DMS153 treated with DMSO at 0.1 percent for 48 hours (cell line): ENCODE results near the gene DLGAP1.

Experiments used
- DNase-seq: peaks from one replicate; lab custom pipeline; 2025; ENCODE audit not compliant: unreplicated experiment; lab: John Stamatoyannopoulos, UW

The DLGAP1 gene

DNA sequence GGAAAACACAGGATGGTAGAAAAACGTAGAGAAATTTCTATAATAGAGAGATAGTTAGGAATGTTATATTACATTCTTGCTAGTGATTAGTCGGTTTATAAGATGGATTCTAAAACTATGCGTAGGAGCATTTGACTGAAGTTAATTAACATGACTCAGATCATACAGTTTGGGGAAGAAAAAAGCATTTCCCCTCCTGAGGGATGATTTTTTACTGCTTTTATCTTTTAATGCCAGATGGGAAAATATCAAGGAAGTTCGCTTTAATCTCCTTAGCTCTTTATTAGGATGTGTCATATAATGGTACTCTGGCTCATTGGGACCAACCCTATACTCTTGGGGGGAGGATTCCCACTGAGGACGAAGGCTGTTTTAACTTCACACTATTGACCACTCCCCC, 503.1 kb downstream of the DLGAP1 start:
- DNase-seq: no peak

GRCh38 chr18:3950668-3951404, 504.3 kb downstream of the DLGAP1 start:
- no peak for DNase-seq

- no peak for DNase-seq
Measured at GRCh38 chr18:3948958-3949357, 506.1 kb downstream of the DLGAP1 start.

DNA sequence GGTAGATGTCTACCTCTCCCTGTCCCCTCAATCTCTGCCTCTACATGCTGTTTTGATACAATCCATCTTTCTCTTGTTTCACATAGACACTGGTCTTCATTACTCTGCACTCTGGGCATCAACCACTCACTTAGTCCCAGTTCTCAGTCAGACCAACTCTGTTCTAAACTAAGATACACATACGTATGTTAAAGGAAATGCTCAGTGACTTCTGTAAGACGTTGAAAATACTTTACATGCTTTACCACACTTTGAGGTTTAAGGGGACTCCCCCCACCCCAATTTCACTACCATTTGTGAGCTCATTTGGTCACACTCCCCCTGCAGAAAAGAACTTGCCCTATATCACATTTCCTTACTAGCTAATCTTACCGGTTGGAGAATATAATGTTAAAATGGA, 507.7 kb downstream of the DLGAP1 start:
- no peak for DNase-seq

DNA sequence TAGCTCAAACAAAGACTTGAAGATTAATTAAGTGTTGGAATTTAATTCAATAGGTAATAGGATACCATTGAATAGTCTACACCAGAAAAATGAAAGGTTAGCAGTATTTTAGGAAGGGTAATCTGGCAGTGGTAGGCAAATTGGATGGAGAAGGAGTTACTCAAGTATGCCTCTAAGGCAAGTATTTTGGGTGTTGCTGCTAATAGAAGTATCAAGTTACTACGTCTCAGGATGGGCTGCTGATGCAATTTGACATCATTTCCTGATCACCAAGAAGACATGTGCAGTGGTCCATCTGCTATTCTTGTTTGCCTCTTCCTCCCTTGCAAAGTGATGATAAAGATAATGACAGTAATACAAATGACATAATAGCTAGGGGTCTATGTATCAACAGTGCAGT, 519.8 kb downstream of the DLGAP1 start:
- no peak for DNase-seq

- DNase-seq: no peak
Measured at GRCh38 chr18:3932276-3932675, 522.8 kb downstream of the DLGAP1 start.

GRCh38 chr18:3931542-3932112, 523.5 kb downstream of the DLGAP1 start:
- no peak for DNase-seq

- DNase-seq: no peak
Measured at GRCh38 chr18:3931013-3931315, 524.1 kb downstream of the DLGAP1 start.

DNA sequence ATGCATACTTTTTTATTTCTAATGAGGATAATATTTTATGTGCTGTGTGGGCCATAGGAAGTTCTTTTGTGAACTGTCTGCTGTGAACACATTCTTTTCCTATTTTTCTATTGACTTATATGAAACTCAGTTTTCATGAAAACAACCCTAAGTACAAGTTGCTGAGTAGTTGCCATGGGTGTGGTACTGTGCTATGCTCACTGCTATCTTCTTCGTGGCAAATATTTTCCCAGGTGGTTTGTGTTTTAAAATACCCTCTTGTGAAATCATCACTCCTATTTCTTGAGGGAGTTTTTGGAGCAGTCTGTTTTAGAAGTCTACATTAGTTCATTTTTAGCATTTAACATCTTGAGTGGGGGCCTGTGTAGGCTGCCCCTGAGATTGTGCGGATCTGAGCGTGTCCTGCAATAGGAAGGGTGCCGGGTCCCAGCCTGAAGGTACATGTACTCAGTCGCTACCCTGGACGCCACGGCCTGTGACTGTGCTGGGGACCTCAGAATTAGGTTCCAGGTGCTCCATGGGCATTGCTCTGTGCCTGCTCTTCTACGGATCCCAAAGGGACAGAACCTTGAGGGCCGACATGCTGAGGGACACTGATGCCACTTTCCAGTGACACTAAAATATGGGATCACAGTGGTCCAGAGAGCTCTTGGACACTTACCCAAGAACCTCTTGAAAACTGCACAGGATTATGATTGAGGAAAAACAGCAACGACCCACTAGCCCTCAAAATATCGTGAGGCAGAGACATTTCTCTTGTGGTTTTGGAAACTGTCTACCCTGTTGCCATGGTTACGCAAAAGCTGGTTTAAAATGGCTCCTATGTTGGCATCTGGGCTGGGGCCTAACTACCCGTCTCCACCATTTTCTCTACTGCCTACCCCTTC, 524.7 kb downstream of the DLGAP1 start:
- no peak for DNase-seq

- no peak for DNase-seq
Measured at GRCh38 chr18:3924455-3924854, 530.7 kb downstream of the DLGAP1 start.

- no peak for DNase-seq
Measured at GRCh38 chr18:3923750-3924149, 531.4 kb downstream of the DLGAP1 start.

GRCh38 chr18:3921826-3922225, 533.3 kb downstream of the DLGAP1 start:
- DNase-seq: no peak

DNA sequence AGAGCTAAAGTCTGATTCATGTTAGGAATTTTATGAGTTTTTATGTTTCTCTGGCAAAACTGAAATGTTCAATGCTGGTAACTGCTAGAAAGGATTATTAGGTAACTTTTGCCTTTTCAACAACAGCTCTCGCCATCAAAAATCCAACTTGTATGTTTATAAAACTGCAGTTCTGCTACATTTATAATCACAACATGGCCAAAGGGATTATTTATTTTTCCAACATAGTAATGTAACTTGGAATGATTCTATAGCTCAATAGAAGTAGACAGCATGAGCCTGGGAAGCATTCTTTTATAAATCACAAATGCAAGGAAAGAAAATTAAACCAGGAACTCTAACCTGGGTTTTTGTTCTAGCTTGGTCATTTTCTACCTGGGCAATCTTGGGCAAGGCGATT, 534.3 kb downstream of the DLGAP1 start:
- no peak for DNase-seq

GRCh38 chr18:3919396-3920061, 535.6 kb downstream of the DLGAP1 start:
- DNase-seq: no peak

- DNase-seq: no peak
Measured at GRCh38 chr18:3916082-3916481, 539.0 kb downstream of the DLGAP1 start.

DNA sequence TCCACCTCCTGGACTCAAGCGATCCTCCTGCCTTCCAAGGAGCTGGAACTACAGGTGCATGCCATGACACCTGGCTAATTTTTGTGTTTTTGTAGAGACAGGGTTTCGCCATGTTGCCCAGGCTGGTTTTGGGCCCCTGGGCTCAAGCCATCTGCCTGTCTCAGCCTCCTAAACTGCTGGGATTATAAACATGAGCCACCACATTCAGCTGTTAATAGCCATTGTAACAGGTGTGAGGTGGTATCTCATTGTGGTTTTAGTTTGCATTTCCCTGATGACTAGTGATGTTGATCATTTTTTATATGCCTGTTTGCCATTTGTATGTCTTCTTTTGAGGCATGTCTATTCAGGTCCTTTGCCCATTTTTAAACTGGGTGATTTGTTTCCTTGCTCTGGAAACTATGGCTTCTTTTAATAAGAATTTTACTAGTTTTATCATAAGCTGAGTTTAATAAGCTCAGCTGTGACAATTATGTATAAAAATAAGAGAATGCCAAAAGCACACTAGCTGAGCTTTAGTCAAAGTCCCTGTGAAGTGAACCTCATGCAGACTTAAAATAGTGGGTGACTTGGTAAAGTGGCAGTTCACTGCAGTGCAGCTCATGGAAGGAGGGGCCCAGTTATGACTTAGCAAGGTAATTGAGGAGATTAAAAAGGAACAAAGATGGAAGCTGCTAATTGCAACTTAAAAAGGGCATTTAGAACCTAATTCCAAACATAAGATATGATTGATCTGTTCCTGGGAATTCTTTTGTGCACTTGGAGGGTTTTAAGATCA, 540.1 kb downstream of the DLGAP1 start:
- DNase-seq: no peak

- no peak for DNase-seq
Measured at GRCh38 chr18:3914109-3914508, 541.0 kb downstream of the DLGAP1 start.

GRCh38 chr18:3912705-3913104, 542.4 kb downstream of the DLGAP1 start:
- no peak for DNase-seq

DNA sequence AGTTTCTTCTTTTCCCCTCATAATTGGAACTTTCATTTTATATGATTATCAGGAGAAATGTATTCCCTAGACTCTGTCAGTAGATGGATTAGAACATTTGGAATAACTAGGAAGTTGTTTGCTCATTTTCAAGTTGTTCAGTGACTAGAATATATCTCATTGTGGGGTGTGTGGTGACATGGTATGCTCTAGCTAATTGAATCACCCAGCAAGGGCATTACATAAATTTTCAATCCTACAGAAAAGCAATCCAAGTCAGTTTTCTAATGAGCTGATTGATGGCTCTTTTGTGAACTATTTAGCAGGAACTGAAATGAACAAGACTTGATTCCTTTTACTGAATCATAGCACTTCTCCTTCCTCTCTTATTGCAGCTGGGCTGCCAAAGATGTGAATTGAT, 543.7 kb downstream of the DLGAP1 start:
- DNase-seq: no peak

DNA sequence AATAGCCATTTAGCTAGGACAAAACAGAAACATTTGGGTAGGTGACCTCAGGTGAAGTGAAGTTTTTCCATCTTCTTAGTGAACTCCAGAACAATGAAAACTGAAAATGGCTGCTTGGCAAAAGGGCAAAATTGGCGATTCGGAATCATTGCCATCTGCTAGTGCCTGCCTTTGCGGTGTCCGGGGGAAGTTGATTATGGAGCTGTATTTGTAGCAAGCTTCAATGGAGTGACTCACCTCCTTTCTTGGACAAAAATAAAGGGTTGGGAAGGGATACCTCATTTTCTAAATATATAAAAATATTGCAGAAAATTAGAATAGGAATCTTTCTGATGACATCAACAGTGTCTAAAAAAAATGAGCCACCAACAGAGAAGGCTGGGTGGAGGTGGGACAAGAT, 544.6 kb downstream of the DLGAP1 start:
- DNase-seq: no peak

- DNase-seq: no peak
Measured at GRCh38 chr18:3907955-3908354, 547.2 kb downstream of the DLGAP1 start.
